Testis (tissue), 2 donors: Measurements from ENCODE around the gene MAPRE3.

Experiments
- CTCF ChIP-seq, 3 experiments: fragments of 450-650 bp in 2 of 3; fragments of 200-600 bp in 1 of 3; sonication (generic) in 1 of 3; IDR thresholded peaks; one replicate each; pipeline ENCODE4 v1.5.1; 2016 to 2019; ENCODE audit warnings: antibody characterized with exemption in 3 of 3, mild to moderate bottlenecking in 2 of 3, moderate library complexity in 1 of 3
- POLR2A ChIP-seq: fragments of 450-650 bp; IDR thresholded peaks from one replicate; pipeline ENCODE4 v1.6.1; 2017; ENCODE audit warnings: antibody characterized with exemption, mild to moderate bottlenecking, moderate library complexity

GRCh38 chr2:26975102-26975501 lies 4.7 kb downstream of the MAPRE3 start:
- TF ChIP-seq CTCF (IDR thresholded peaks at IDR 0.05) = no peak
- no peak for TF ChIP-seq POLR2A
